ENCODE measurements around the gene KIRREL1.

The KIRREL1 gene

GRCh38 chr1:158007667-158008386, 14.4 kb downstream of the KIRREL1 start:
- DNase-seq (ENCODE audit: low read depth in 2 of 2), result no peak

GRCh38 chr1:158008630-158009029, 15.2 kb downstream of the KIRREL1 start:
- DNase-seq (ENCODE audit: low read depth in 2 of 2), result no peak

GRCh38 chr1:158011714-158012113, 18.3 kb downstream of the KIRREL1 start:
- DNase-seq (ENCODE audit: low read depth in 2 of 2), result no peak

- no peak for DNase-seq (ENCODE audit: low read depth in 2 of 2)
Measured at GRCh38 chr1:158013840-158014730, 20.6 kb downstream of the KIRREL1 start.

GRCh38 chr1:158014731-158015320, 21.4 kb downstream of the KIRREL1 start:
- DNase-seq (ENCODE audit: low read depth in 2 of 2), result no peak

GRCh38 chr1:158016651-158017335, 23.3 kb downstream of the KIRREL1 start:
- no peak for DNase-seq (ENCODE audit: low read depth in 2 of 2)

GRCh38 chr1:158017800-158018595, 24.6 kb downstream of the KIRREL1 start:
- no peak for DNase-seq (ENCODE audit: low read depth in 2 of 2)

GRCh38 chr1:158019171-158019868, 25.9 kb downstream of the KIRREL1 start:
- DNase-seq (ENCODE audit: low read depth in 2 of 2), result no peak

- no peak for DNase-seq (ENCODE audit: low read depth in 2 of 2)
Measured at GRCh38 chr1:158020259-158020885, 26.9 kb downstream of the KIRREL1 start.

- DNase-seq (ENCODE audit: low read depth in 2 of 2), result no peak
Measured at GRCh38 chr1:158020886-158021620, 27.6 kb downstream of the KIRREL1 start.

- DNase-seq (ENCODE audit: low read depth in 2 of 2), result no peak
Measured at GRCh38 chr1:158021721-158022120, 28.3 kb downstream of the KIRREL1 start.

- no peak for DNase-seq (ENCODE audit: low read depth in 2 of 2)
Measured at GRCh38 chr1:158022554-158023312, 29.3 kb downstream of the KIRREL1 start.

- no peak for DNase-seq (ENCODE audit: low read depth in 2 of 2)
Measured at GRCh38 chr1:158024737-158025136, 31.3 kb downstream of the KIRREL1 start.

- no peak for DNase-seq (ENCODE audit: low read depth in 2 of 2)
Measured at GRCh38 chr1:158025576-158026230, 32.3 kb downstream of the KIRREL1 start.

- no peak for DNase-seq (ENCODE audit: low read depth in 2 of 2)
Measured at GRCh38 chr1:158026651-158027050, 33.2 kb downstream of the KIRREL1 start.

- no peak for DNase-seq (ENCODE audit: low read depth in 2 of 2)
Measured at GRCh38 chr1:158027508-158027907, 34.1 kb downstream of the KIRREL1 start.

GRCh38 chr1:158028969-158029368, 35.5 kb downstream of the KIRREL1 start:
- DNase-seq (ENCODE audit: low read depth in 2 of 2), result no peak

GRCh38 chr1:158035014-158035413, 41.6 kb downstream of the KIRREL1 start:
- no peak for DNase-seq (ENCODE audit: low read depth in 2 of 2)

Data from stimulated activated CD8-positive, alpha-beta memory T cell treated with anti-CD3 and anti-CD28 coated beads, Interleukin-15, amount 100 ng/mL, for 4 hours (primary cell).